HepG2 (cell line): Measurements from ENCODE around the gene EEF1AKMT3. TPM values are rescaled to one million over a fixed set of nuclear protein-coding genes. Genes with fewer than 3 reads are reported as not detected.

Experiments
- FLYWCH1 ChIP-seq: sonication (generic); formaldehyde crosslinking; IDR thresholded peaks from 2 replicates; pipeline ENCODE4 v1.8.1; 2023; ENCODE audit warnings: mild to moderate bottlenecking, missing genetic modification reagents
- FOXM1 ChIP-seq: sonication (generic); formaldehyde crosslinking; IDR thresholded peaks from 2 replicates; pipeline ENCODE4 v1.5.0; 2020; ENCODE audit warnings: missing genetic modification reagents
- GTF3A ChIP-seq: sonication (generic); formaldehyde crosslinking; conservative IDR thresholded peaks from 2 replicates; pipeline ENCODE4 v1.4.0; 2020; ENCODE audit warnings: mild to moderate bottlenecking, missing genetic modification reagents
- HIVEP1 ChIP-seq: sonication (generic); formaldehyde crosslinking; IDR thresholded peaks from 2 replicates; pipeline ENCODE4 v1.4.0; 2020; ENCODE audit warnings: mild to moderate bottlenecking, missing genetic modification reagents
- MATR3 ChIP-seq: sonication (generic); formaldehyde crosslinking; IDR thresholded peaks from 2 replicates; pipeline ENCODE4 v1.4.0; 2020; ENCODE audit warnings: missing genetic modification reagents
- RFX3 ChIP-seq: IDR thresholded peaks from 2 replicates; pipeline ENCODE4 v1.6.1; 2016; ENCODE audit warnings: missing biosample characterization, missing genetic modification reagents
- SAP130 ChIP-seq: IDR thresholded peaks from 2 replicates; pipeline ENCODE4 v1.6.1; 2016; ENCODE audit warnings: low read depth
- ZFP37 ChIP-seq: sonication (generic); formaldehyde crosslinking; IDR thresholded peaks from 2 replicates; pipeline ENCODE4 v1.4.0; 2020; ENCODE audit warnings: missing genetic modification reagents, borderline replicate concordance
- ZNF224 ChIP-seq: sonication (generic); formaldehyde crosslinking; IDR thresholded peaks from 2 replicates; pipeline ENCODE4 v1.5.0; 2020; ENCODE audit warnings: mild to moderate bottlenecking, missing genetic modification reagents
- ZNF362 ChIP-seq: sonication (generic); formaldehyde crosslinking; IDR thresholded peaks from 2 replicates; pipeline ENCODE4 v1.4.0; 2020; ENCODE audit warnings: missing genetic modification reagents, mild to moderate bottlenecking, borderline replicate concordance
- ZNF496 ChIP-seq: sonication (generic); formaldehyde crosslinking; IDR thresholded peaks from 2 replicates; pipeline ENCODE4 v1.8.1; 2023; ENCODE audit warnings: mild to moderate bottlenecking, moderate library complexity, missing genetic modification reagents; ENCODE audit not compliant: insufficient replicate concordance
- ZNF569 ChIP-seq: sonication (generic); formaldehyde crosslinking; IDR thresholded peaks from 2 replicates; pipeline ENCODE4 v1.5.0; 2020; ENCODE audit warnings: mild to moderate bottlenecking, missing genetic modification reagents, moderate library complexity, borderline replicate concordance
- ZNF709 ChIP-seq: sonication (generic); formaldehyde crosslinking; IDR thresholded peaks from 2 replicates; pipeline ENCODE4 v1.5.0; 2020; ENCODE audit warnings: mild to moderate bottlenecking, missing genetic modification reagents
- ZNF850 ChIP-seq: sonication (generic); formaldehyde crosslinking; conservative IDR thresholded peaks from 2 replicates; pipeline ENCODE4 v1.9.0; 2021; ENCODE audit warnings: mild to moderate bottlenecking, missing genetic modification reagents
- ZNF883 ChIP-seq: sonication (generic); formaldehyde crosslinking; IDR thresholded peaks from 2 replicates; pipeline ENCODE4 v1.5.1; 2020; ENCODE audit warnings: mild to moderate bottlenecking, missing genetic modification reagents; ENCODE audit errors: not compliant biosample characterization
- polyA plus RNA-seq, 8 experiments: library from polyadenylated mRNA; depleted of rRNA in 3 of 8; stranded (reverse) in 7 of 8; unstranded in 1 of 8; fragments of >200 nt; fragmentation: Illumina TruSeq in 4 of 8; extraction: Trizol in 4 of 8; gene quantifications; 2 replicates each; pipeline versions ENCODE4 v1.2.1 to v1.2.3, GENCODE V29; 2011 to 2016; ENCODE audit warnings: low read depth in 4 of 8, missing spikeins in 1 of 8, mixed read lengths in 1 of 8; ENCODE audit not compliant: insufficient read depth in 1 of 8
- total RNA-seq, 5 experiments: library from RNA; depleted of rRNA; stranded (reverse); fragments of >200 nt; fragmentation: Illumina TruSeq; extraction: Trizol; gene quantifications; 2 replicates each; pipeline ENCODE4 v1.2.3, GENCODE V29; 2016; ENCODE audit warnings: low read depth in 1 of 5
- TF ChIP-seq, protein P1 (sequence below): sonication (generic); formaldehyde crosslinking; IDR thresholded peaks from 2 replicates; pipeline ENCODE4 v1.4.0; 2020; ENCODE audit warnings: missing genetic modification reagents
- TF ChIP-seq, protein P2 (sequence below): sonication (generic); formaldehyde crosslinking; IDR thresholded peaks from 2 replicates; pipeline ENCODE4 v1.4.0; 2020; ENCODE audit warnings: missing genetic modification reagents
- TF ChIP-seq, protein P3 (sequence below): sonication (generic); formaldehyde crosslinking; IDR thresholded peaks from 2 replicates; pipeline ENCODE4 v1.5.1; 2020; ENCODE audit warnings: mild to moderate bottlenecking, missing genetic modification reagents, moderate library complexity
- TF ChIP-seq, protein P4 (sequence below): sonication (generic); formaldehyde crosslinking; IDR thresholded peaks from 2 replicates; pipeline ENCODE4 v1.4.0; 2020; ENCODE audit warnings: missing genetic modification reagents, borderline replicate concordance

Gene EEF1AKMT3
- total and polyA plus RNA-seq, 2 of the 13 experiments (the other 11 are each of a cell fraction or from before 2014, with no cell fraction given) = 4.7 to 11.4 TPM

GRCh38 chr12:57772429-57773322, at the start of gene EEF1AKMT3 (continued):
- TF ChIP-seq, protein P1, sequence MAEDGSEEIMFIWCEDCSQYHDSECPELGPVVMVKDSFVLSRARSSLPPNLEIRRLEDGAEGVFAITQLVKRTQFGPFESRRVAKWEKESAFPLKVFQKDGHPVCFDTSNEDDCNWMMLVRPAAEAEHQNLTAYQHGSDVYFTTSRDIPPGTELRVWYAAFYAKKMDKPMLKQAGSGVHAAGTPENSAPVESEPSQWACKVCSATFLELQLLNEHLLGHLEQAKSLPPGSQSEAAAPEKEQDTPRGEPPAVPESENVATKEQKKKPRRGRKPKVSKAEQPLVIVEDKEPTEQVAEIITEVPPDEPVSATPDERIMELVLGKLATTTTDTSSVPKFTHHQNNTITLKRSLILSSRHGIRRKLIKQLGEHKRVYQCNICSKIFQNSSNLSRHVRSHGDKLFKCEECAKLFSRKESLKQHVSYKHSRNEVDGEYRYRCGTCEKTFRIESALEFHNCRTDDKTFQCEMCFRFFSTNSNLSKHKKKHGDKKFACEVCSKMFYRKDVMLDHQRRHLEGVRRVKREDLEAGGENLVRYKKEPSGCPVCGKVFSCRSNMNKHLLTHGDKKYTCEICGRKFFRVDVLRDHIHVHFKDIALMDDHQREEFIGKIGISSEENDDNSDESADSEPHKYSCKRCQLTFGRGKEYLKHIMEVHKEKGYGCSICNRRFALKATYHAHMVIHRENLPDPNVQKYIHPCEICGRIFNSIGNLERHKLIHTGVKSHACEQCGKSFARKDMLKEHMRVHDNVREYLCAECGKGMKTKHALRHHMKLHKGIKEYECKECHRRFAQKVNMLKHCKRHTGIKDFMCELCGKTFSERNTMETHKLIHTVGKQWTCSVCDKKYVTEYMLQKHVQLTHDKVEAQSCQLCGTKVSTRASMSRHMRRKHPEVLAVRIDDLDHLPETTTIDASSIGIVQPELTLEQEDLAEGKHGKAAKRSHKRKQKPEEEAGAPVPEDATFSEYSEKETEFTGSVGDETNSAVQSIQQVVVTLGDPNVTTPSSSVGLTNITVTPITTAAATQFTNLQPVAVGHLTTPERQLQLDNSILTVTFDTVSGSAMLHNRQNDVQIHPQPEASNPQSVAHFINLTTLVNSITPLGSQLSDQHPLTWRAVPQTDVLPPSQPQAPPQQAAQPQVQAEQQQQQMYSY (CRISPR knock-in tag) = peak; percentile 71; the same call in 1 of the 2 replicates
- TF ChIP-seq ZNF569 (CRISPR knock-in tag) = peak; percentile 17; the same call in 1 of the 2 replicates
- peak; percentile 1; the same call in 1 of the 2 replicates for TF ChIP-seq ZNF224
- no peak for TF ChIP-seq MATR3 (CRISPR knock-in tag)
- TF ChIP-seq, protein P2, sequence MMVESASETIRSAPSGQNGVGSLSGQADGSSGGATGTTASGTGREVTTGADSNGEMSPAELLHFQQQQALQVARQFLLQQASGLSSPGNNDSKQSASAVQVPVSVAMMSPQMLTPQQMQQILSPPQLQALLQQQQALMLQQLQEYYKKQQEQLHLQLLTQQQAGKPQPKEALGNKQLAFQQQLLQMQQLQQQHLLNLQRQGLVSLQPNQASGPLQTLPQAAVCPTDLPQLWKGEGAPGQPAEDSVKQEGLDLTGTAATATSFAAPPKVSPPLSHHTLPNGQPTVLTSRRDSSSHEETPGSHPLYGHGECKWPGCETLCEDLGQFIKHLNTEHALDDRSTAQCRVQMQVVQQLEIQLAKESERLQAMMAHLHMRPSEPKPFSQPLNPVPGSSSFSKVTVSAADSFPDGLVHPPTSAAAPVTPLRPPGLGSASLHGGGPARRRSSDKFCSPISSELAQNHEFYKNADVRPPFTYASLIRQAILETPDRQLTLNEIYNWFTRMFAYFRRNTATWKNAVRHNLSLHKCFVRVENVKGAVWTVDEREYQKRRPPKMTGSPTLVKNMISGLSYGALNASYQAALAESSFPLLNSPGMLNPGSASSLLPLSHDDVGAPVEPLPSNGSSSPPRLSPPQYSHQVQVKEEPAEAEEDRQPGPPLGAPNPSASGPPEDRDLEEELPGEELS (CRISPR knock-in tag) = 0 out of 2 replicates have a peak, but pooled peaks have one; percentile 13
- TF ChIP-seq ZFP37 (CRISPR knock-in tag) = no peak
- 0 out of 2 replicates have a peak, but pooled peaks have one; percentile 8 for TF ChIP-seq ZNF709
- no peak for TF ChIP-seq ZNF362 (CRISPR knock-in tag)
- no peak for TF ChIP-seq HIVEP1
- TF ChIP-seq FLYWCH1 (CRISPR knock-in tag) = 0 out of 2 replicates have a peak, but pooled peaks have one; percentile 21
- TF ChIP-seq SAP130 = no peak
- no peak for TF ChIP-seq RFX3 (CRISPR knock-in tag)
- TF ChIP-seq, protein P3, sequence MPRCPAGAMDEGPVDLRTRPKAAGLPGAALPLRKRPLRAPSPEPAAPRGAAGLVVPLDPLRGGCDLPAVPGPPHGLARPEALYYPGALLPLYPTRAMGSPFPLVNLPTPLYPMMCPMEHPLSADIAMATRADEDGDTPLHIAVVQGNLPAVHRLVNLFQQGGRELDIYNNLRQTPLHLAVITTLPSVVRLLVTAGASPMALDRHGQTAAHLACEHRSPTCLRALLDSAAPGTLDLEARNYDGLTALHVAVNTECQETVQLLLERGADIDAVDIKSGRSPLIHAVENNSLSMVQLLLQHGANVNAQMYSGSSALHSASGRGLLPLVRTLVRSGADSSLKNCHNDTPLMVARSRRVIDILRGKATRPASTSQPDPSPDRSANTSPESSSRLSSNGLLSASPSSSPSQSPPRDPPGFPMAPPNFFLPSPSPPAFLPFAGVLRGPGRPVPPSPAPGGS (CRISPR knock-in tag) = no peak; the same call in 1 of the 2 replicates
- TF ChIP-seq, protein P4, sequence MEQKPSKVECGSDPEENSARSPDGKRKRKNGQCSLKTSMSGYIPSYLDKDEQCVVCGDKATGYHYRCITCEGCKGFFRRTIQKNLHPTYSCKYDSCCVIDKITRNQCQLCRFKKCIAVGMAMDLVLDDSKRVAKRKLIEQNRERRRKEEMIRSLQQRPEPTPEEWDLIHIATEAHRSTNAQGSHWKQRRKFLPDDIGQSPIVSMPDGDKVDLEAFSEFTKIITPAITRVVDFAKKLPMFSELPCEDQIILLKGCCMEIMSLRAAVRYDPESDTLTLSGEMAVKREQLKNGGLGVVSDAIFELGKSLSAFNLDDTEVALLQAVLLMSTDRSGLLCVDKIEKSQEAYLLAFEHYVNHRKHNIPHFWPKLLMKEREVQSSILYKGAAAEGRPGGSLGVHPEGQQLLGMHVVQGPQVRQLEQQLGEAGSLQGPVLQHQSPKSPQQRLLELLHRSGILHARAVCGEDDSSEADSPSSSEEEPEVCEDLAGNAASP (CRISPR knock-in tag) = no peak
- TF ChIP-seq ZNF850 = no peak
- no peak for TF ChIP-seq FOXM1 (CRISPR knock-in tag)
- TF ChIP-seq GTF3A = no peak
- no peak for TF ChIP-seq ZNF496 (CRISPR knock-in tag)
- peak; percentile 63 for TF ChIP-seq ZNF883 (CRISPR knock-in tag)
